H9 (cell line): ENCODE results near the gene TBCC. TPM values are rescaled to one million over a fixed set of nuclear protein-coding genes. Genes with fewer than 3 reads are reported as not detected.

Experiments
- DNase-seq: peaks from one replicate; pipeline ENCODE4 v3.0.0-alpha.2; 2017
- H2AFZ ChIP-seq: one replicate; pipeline ENCODE4 v1.6.1; 2013; ENCODE audit warnings: mild to moderate bottlenecking, low read length, control low read depth, moderate library complexity
- H2AK5ac ChIP-seq: 2 replicates; pipeline ENCODE4 v1.6.1; 2013; ENCODE audit warnings: low read length, control low read depth, mixed read lengths; ENCODE audit not compliant: insufficient read length
- H2BK120ac ChIP-seq: one replicate; pipeline ENCODE4 v1.6.1; 2013; ENCODE audit warnings: low read depth, mild to moderate bottlenecking, low read length, control low read depth, inconsistent platforms; ENCODE audit not compliant: poor library complexity, severe bottlenecking
- H2BK12ac ChIP-seq: 2 replicates; pipeline ENCODE4 v1.6.1; 2013; ENCODE audit warnings: low read length, control low read depth, mixed read lengths, low read depth; ENCODE audit not compliant: insufficient read length
- H2BK15ac ChIP-seq: 2 replicates; pipeline ENCODE4 v1.6.1; 2013; ENCODE audit warnings: low read depth, low read length, control low read depth
- H2BK20ac ChIP-seq: one replicate; pipeline ENCODE4 v1.6.1; 2013; ENCODE audit warnings: low read depth, mild to moderate bottlenecking, low read length, control low read depth, inconsistent platforms; ENCODE audit not compliant: poor library complexity, severe bottlenecking
- H2BK5ac ChIP-seq: 2 replicates; pipeline ENCODE4 v1.6.1; 2013; ENCODE audit warnings: low read length, control low read depth, mixed read lengths; ENCODE audit not compliant: insufficient read length
- H3K14ac ChIP-seq: 2 replicates; pipeline ENCODE4 v1.6.1; 2013; ENCODE audit warnings: low read length, control low read depth; ENCODE audit not compliant: insufficient read depth
- H3K18ac ChIP-seq: 2 replicates; pipeline ENCODE4 v1.6.1; 2013; ENCODE audit warnings: low read depth, mild to moderate bottlenecking, mixed read lengths, low read length, control low read depth; ENCODE audit not compliant: insufficient read length
- H3K23ac ChIP-seq: 2 replicates; pipeline ENCODE4 v1.6.1; 2013; ENCODE audit warnings: low read length, control low read depth, mixed read lengths, low read depth; ENCODE audit not compliant: insufficient read length
- H3K23me2 ChIP-seq: 2 replicates; pipeline ENCODE4 v1.6.1; 2013; ENCODE audit warnings: low read depth, mild to moderate bottlenecking, mixed read lengths, low read length, control low read depth; ENCODE audit not compliant: insufficient read length, poor library complexity, severe bottlenecking
- H3K27ac ChIP-seq: 2 replicates; pipeline ENCODE4 v1.5.1; 2013; ENCODE audit warnings: low read length, control low read depth, mixed read lengths, low read depth; ENCODE audit not compliant: insufficient read length
- H3K27me3 ChIP-seq: 2 replicates; pipeline ENCODE4 v1.6.1; 2013; ENCODE audit warnings: low read length, control low read depth, inconsistent platforms; ENCODE audit not compliant: insufficient read depth
- H3K4ac ChIP-seq: 2 replicates; pipeline ENCODE4 v1.6.1; 2013; ENCODE audit warnings: low read depth, mild to moderate bottlenecking, control low read depth, inconsistent platforms, low read length, moderate library complexity
- H3K4me1 ChIP-seq: 2 replicates; pipeline ENCODE4 v1.6.1; 2013; ENCODE audit warnings: low read length, control low read depth, inconsistent platforms; ENCODE audit not compliant: insufficient read depth
- H3K4me2 ChIP-seq: 2 replicates; pipeline ENCODE4 v1.6.1; 2013; ENCODE audit warnings: low read length, control low read depth, mixed read lengths; ENCODE audit not compliant: insufficient read length, insufficient read depth
- H3K56ac ChIP-seq: 2 replicates; pipeline ENCODE4 v1.6.1; 2013; ENCODE audit warnings: low read depth, mild to moderate bottlenecking, mixed read lengths, low read length, control low read depth; ENCODE audit not compliant: insufficient read length
- H3K79me1 ChIP-seq: 2 replicates; pipeline ENCODE4 v1.6.1; 2013; ENCODE audit warnings: low read depth, mild to moderate bottlenecking, moderate library complexity, low read length, control low read depth, inconsistent platforms; ENCODE audit not compliant: insufficient read depth, poor library complexity, severe bottlenecking
- H3K79me2 ChIP-seq: 2 replicates; pipeline ENCODE4 v1.6.1; 2013; ENCODE audit warnings: low read length, control low read depth, inconsistent platforms; ENCODE audit not compliant: insufficient read depth
- H3K9ac ChIP-seq: 2 replicates; pipeline ENCODE4 v1.6.1; 2013; ENCODE audit warnings: low read length, control low read depth, mixed read lengths; ENCODE audit not compliant: insufficient read length; ENCODE audit errors: extremely low read depth
- H3K9me3 ChIP-seq: one replicate; pipeline ENCODE4 v1.6.1; 2013; ENCODE audit warnings: low read depth, low read length, inconsistent platforms; ENCODE audit not compliant: control insufficient read depth
- H3T11ph ChIP-seq: one replicate; pipeline ENCODE4 v1.6.1; 2013; ENCODE audit warnings: mild to moderate bottlenecking, low read length, control low read depth, inconsistent platforms
- H4K20me1 ChIP-seq: one replicate; pipeline ENCODE4 v1.6.1; 2013; ENCODE audit not compliant: control insufficient read depth, insufficient read length, insufficient read depth
- H4K5ac ChIP-seq: 2 replicates; pipeline ENCODE4 v1.6.1; 2013; ENCODE audit warnings: low read depth, mild to moderate bottlenecking, mixed read lengths, low read length, control low read depth; ENCODE audit not compliant: insufficient read length
- H4K8ac ChIP-seq: replicated peaks from 2 replicates; pipeline ENCODE4 v1.6.1; 2013; ENCODE audit warnings: low read length, control low read depth, mixed read lengths, low read depth; ENCODE audit not compliant: insufficient read length
- H4K91ac ChIP-seq: 2 replicates; pipeline ENCODE4 v1.6.1; 2013; ENCODE audit warnings: low read depth, mild to moderate bottlenecking, moderate library complexity, mixed read lengths, low read length, control low read depth; ENCODE audit not compliant: insufficient read length
- H3K27ac Mint-ChIP-seq, 3 experiments: 2 replicates in 2 of 3; 3 replicates in 1 of 3; pipeline ENCODE4 v1.8.0; 2020 to 2021; ENCODE audit warnings: mixed read lengths in 3 of 3, mild to moderate bottlenecking in 1 of 3, moderate library complexity in 1 of 3
- H3K27me3 Mint-ChIP-seq: 2 replicates; pipeline ENCODE4 v1.8.0; 2021; ENCODE audit warnings: low read depth, mild to moderate bottlenecking, moderate library complexity, mixed read lengths
- H3K36me3 Mint-ChIP-seq, 3 experiments: 2 replicates in 2 of 3; 3 replicates in 1 of 3; pipeline ENCODE4 v1.8.0; 2020 to 2021; ENCODE audit warnings: low read depth in 3 of 3, mixed read lengths in 3 of 3; ENCODE audit not compliant: insufficient read depth in 1 of 3
- H3K4me1 Mint-ChIP-seq, 2 experiments: 2 replicates each; pipeline ENCODE4 v1.8.0; 2020; ENCODE audit warnings: mixed read lengths in 2 of 2
- H3K4me3 Mint-ChIP-seq, 2 experiments: 2 replicates in 1 of 2; 3 replicates in 1 of 2; pipeline ENCODE4 v1.8.0; 2020 to 2021; ENCODE audit warnings: mild to moderate bottlenecking in 2 of 2, mixed read lengths in 2 of 2, moderate library complexity in 1 of 2
- H3K9me3 Mint-ChIP-seq, 2 experiments: 2 replicates in 1 of 2; 3 replicates in 1 of 2; pipeline ENCODE4 v1.8.0; 2020; ENCODE audit warnings: mild to moderate bottlenecking in 2 of 2, mixed read lengths in 2 of 2, moderate library complexity in 1 of 2
- CTCF ChIP-seq: fragments of 200-600 bp; sonication (generic); conservative IDR thresholded peaks from 3 replicates; pipeline ENCODE4 v1.8.0; 2021; ENCODE audit warnings: antibody characterized with exemption, mild to moderate bottlenecking
- WGBS: extraction: QIAGEN DNeasy Blood & Tissue Kit; methylation state at CpG from one replicate; pipeline ENCODE4 v1.1.7; 2013; ENCODE audit warnings: missing lambda C conversion rate, low lambda C conversion rate, mixed read lengths; ENCODE audit not compliant: insufficient read length; ENCODE audit errors: extremely low coverage; 5-methylcytosine and 5-hydroxymethylcytosine counted together
- total RNA-seq: library from RNA; stranded (reverse); gene quantifications from 2 replicates; pipeline ENCODE4 v1.2.1, GENCODE V29; 2021

The TBCC gene
- total RNA-seq, 1 experiment from 2014 or later, result 25.6 TPM

GRCh38 chr6:42764911-42765648 is 19.2 kb upstream of the TBCC start:
- Histone ChIP-seq H3K56ac (no peak overlapping the region), H3K27ac (no peak overlapping the region), H4K8ac (no peak overlapping the region), H3K4me1 (peaks cover 4% of the 10 kb centered on the region; the same call in 1 of the 2 replicates), H3K4ac (no peak overlapping the region), H2BK5ac (no peak overlapping the region), H4K20me1 (no peaks in the 10 kb centered on the region), H2BK15ac (no peak overlapping the region), H3K9me3 (no peaks in the 10 kb centered on the region), H3K27me3 (no peaks in the 10 kb centered on the region), H2BK12ac (no peak overlapping the region), H3K79me2 (no peaks in the 10 kb centered on the region), H3K9ac (no peak overlapping the region), H3K4me2 (no peak overlapping the region), H3T11ph (no peak overlapping the region), H3K79me1 (no peaks in the 10 kb centered on the region), H3K23me2 (no peaks in the 10 kb centered on the region), H2BK20ac (no peak overlapping the region), H3K14ac (no peak overlapping the region), H3K23ac (no peak overlapping the region), H2AFZ (no peak overlapping the region), H2BK120ac (no peak overlapping the region), H2AK5ac (no peak overlapping the region), H4K5ac (no peak overlapping the region), H4K91ac (no peak overlapping the region), H3K18ac (no peak overlapping the region)
- Mint-ChIP-seq H3K27ac (no peak overlapping the region), H3K36me3 (peaks cover 0 to 9% (median 2%) of the 10 kb centered on the region in 3 experiments; a peak in 3 of 7 replicates), H3K4me3 (no peak overlapping the region), H3K9me3 (no peaks in the 10 kb centered on the region), H3K27me3 (no peaks in the 10 kb centered on the region), H3K4me1 (peaks cover 12% of the 10 kb centered on the region in 2 experiments)
- no peak for DNase-seq
- TF ChIP-seq CTCF, result no peak
- no CpG with 5 or more reads among the region's 9 CpGs for WGBS
